Epithelial cell of esophagus (primary cell): Measurements from ENCODE around the gene PDE4B.

Experiments
- DNase-seq: peaks from one replicate; pipeline ENCODE4 v3.0.0; 2010; ENCODE audit warnings: low read depth
- H3K4me3 ChIP-seq: 2 replicates; pipeline ENCODE4 v1.5.1; 2011; ENCODE audit warnings: mild to moderate bottlenecking, low read length, control low read depth
- CTCF ChIP-seq: IDR thresholded peaks from 2 replicates; pipeline ENCODE4 v1.5.1; 2011; ENCODE audit warnings: low read depth, mild to moderate bottlenecking, low read length, control low read depth, inconsistent platforms; ENCODE audit not compliant: insufficient read depth; ENCODE audit errors: missing control alignments

PDE4B gene

GRCh38 chr1:65812065-65812464 lies 19.4 kb downstream of the PDE4B start:
- peak; percentile 57 for DNase-seq
- no peak overlapping the region for H3K4me3 ChIP-seq
- TF ChIP-seq CTCF, result no peak

- peak; percentile 51 for DNase-seq
- no peak overlapping the region for H3K4me3 ChIP-seq
- TF ChIP-seq CTCF, result no peak
These were observed 21.3 kb downstream of the PDE4B start for GRCh38 chr1:65813956-65814355.

GRCh38 chr1:65814752-65815151 lies 22.1 kb downstream of the PDE4B start:
- no peak for DNase-seq
- H3K4me3 ChIP-seq, result no peak overlapping the region
- TF ChIP-seq CTCF, result no peak

GRCh38 chr1:65817891-65818290 lies 25.2 kb downstream of the PDE4B start:
- TF ChIP-seq CTCF, result no peak
- DNase-seq, result no peak
- H3K4me3 ChIP-seq, result no peak overlapping the region

- TF ChIP-seq CTCF, result no peak
- no peak for DNase-seq
- H3K4me3 ChIP-seq, result no peak overlapping the region
These were observed 26.3 kb downstream of the PDE4B start for GRCh38 chr1:65818966-65819365.

GRCh38 chr1:65820983-65821382 lies 28.3 kb downstream of the PDE4B start:
- DNase-seq, result peak; percentile 6
- no peak for TF ChIP-seq CTCF
- H3K4me3 ChIP-seq, result no peak overlapping the region

- no peak overlapping the region for H3K4me3 ChIP-seq
- no peak for TF ChIP-seq CTCF
- DNase-seq, result no peak
These were observed 28.7 kb downstream of the PDE4B start for GRCh38 chr1:65821386-65821785.
